Activated B cell treated with CpG ODN at 0.5 μM for 24 hours (primary cell): ENCODE data around the gene PHACTR3. TPM values are rescaled to one million over a fixed set of nuclear protein-coding genes. Genes with fewer than 3 reads are reported as not detected.

Experiments used
- ATAC-seq: fragments of 200-7000 bp; cut with Tn5 transposase; one replicate; pipeline ENCODE4 v1.10.0; 2021; ENCODE audit warnings: low read depth, mild to moderate bottlenecking, moderate library complexity
- CTCF ChIA-PET: fragments of 350-600 bp; sonication (Branson Sonifier 250); formaldehyde crosslinking; loops from one replicate; lab custom pipeline; 2021; ENCODE audit warnings: antibody characterized with exemption; lab: Charles Lee
- POLR2A ChIA-PET: fragments of 350-600 bp; sonication (Branson Sonifier 250); formaldehyde crosslinking; loops from one replicate; lab custom pipeline; 2021; ENCODE audit warnings: antibody characterized with exemption; lab: Charles Lee
- DNase-seq: peaks from one replicate; pipeline ENCODE4 v3.0.0; 2022
- H3K27ac Mint-ChIP-seq: one replicate; pipeline ENCODE4 v1.8.0; 2020; ENCODE audit warnings: mixed read lengths
- H3K27me3 Mint-ChIP-seq: one replicate; pipeline ENCODE4 v1.8.0; 2021; ENCODE audit warnings: mixed read lengths
- H3K36me3 Mint-ChIP-seq: one replicate; pipeline ENCODE4 v1.8.0; 2021; ENCODE audit warnings: low read depth, mixed read lengths
- H3K4me1 Mint-ChIP-seq: one replicate; pipeline ENCODE4 v1.8.0; 2021; ENCODE audit warnings: mixed read lengths
- H3K4me3 Mint-ChIP-seq: one replicate; pipeline ENCODE4 v1.8.0; 2020; ENCODE audit warnings: mild to moderate bottlenecking, mixed read lengths
- H3K9me3 Mint-ChIP-seq: one replicate; pipeline ENCODE4 v1.8.0; 2020; ENCODE audit warnings: mixed read lengths
- CTCF ChIP-seq: fragments of 200-600 bp; IDR thresholded peaks from one replicate; pipeline ENCODE4 v1.8.0; 2022; ENCODE audit warnings: antibody characterized with exemption, mild to moderate bottlenecking
- intact Hi-C: fragments of 100-400 bp; cut with micrococcal nuclease; formaldehyde crosslinking; loops from one replicate; pipeline ENCODE4 v1.15.1; 2024
- total RNA-seq: library from RNA; stranded (reverse); gene quantifications from 2 replicates; pipeline ENCODE4 v1.2.3, GENCODE V29; 2022

Gene PHACTR3
- total RNA-seq, 1 donor from 2014 or later, result not detected

DNA sequence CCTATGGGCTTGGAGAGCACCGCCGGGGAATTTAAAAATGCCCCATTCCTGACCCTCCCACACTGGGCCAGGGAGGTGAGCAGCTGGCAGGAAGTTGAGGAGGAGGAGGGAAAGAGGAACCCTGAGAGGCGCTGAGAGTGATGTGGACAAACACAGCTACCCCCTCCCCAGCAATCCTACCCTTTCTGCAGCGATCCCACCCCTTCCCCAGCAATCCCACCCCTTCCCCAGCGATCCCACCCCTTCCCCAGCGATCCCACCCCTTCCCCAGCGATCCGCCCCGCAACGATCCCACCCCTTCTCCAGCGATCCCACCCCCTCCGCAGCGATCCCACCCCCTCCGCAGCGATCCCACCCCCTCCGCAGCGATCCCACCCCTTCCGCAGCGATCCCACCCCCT lies 217.4 kb downstream of the PHACTR3 start:
- H3K36me3 Mint-ChIP-seq, result no peaks in the 10 kb centered on the region
- ChIA-PET POLR2A (no interaction called here), CTCF (no interaction called here)
- no peaks in the 10 kb centered on the region for H3K27me3 Mint-ChIP-seq
- no peak for ATAC-seq
- no peak overlapping the region for H3K27ac Mint-ChIP-seq
- no peaks in the 10 kb centered on the region for H3K9me3 Mint-ChIP-seq
- no peak for DNase-seq
- H3K4me1 Mint-ChIP-seq, result no peaks in the 10 kb centered on the region
- no peak for TF ChIP-seq CTCF
- intact Hi-C loops, result no loop called here
- H3K4me3 Mint-ChIP-seq, result no peak overlapping the region

- ChIA-PET CTCF (no interaction called here), POLR2A (no interaction called here)
- ATAC-seq (no peak), DNase-seq (no peak)
- no peaks in the 10 kb centered on the region for H3K36me3 Mint-ChIP-seq
- H3K9me3 Mint-ChIP-seq, result no peaks in the 10 kb centered on the region
- H3K4me3 Mint-ChIP-seq, result no peak overlapping the region
- no peaks in the 10 kb centered on the region for H3K4me1 Mint-ChIP-seq
- TF ChIP-seq CTCF, result no peak
- no peak overlapping the region for H3K27ac Mint-ChIP-seq
- intact Hi-C loops, result no loop called here
- H3K27me3 Mint-ChIP-seq, result no peaks in the 10 kb centered on the region
These were observed 218.1 kb downstream of the PHACTR3 start for GRCh38 chr20:59822291-59823029.

- no peak overlapping the region for H3K27ac Mint-ChIP-seq
- ATAC-seq, result no peak
- no peaks in the 10 kb centered on the region for H3K36me3 Mint-ChIP-seq
- no peaks in the 10 kb centered on the region for H3K4me1 Mint-ChIP-seq
- ChIA-PET POLR2A (no interaction called here), CTCF (no interaction called here)
- TF ChIP-seq CTCF, result no peak
- intact Hi-C loops, result no loop called here
- H3K4me3 Mint-ChIP-seq, result no peak overlapping the region
- H3K9me3 Mint-ChIP-seq, result no peaks in the 10 kb centered on the region
- DNase-seq, result no peak
- no peaks in the 10 kb centered on the region for H3K27me3 Mint-ChIP-seq
These were observed 218.7 kb downstream of the PHACTR3 start for GRCh38 chr20:59823030-59823423.

GRCh38 chr20:59823491-59824259 lies 219.3 kb downstream of the PHACTR3 start:
- no peak for DNase-seq
- Mint-ChIP-seq H3K9me3 (no peaks in the 10 kb centered on the region), H3K4me1 (no peaks in the 10 kb centered on the region), H3K36me3 (no peaks in the 10 kb centered on the region), H3K27ac (no peak overlapping the region), H3K4me3 (no peak overlapping the region), H3K27me3 (peaks cover 1% of the 10 kb centered on the region)
- TF ChIP-seq CTCF, result no peak
- ChIA-PET CTCF (no interaction called here), POLR2A (no interaction called here)
- intact Hi-C loops, result no loop called here
- ATAC-seq, result no peak

DNA sequence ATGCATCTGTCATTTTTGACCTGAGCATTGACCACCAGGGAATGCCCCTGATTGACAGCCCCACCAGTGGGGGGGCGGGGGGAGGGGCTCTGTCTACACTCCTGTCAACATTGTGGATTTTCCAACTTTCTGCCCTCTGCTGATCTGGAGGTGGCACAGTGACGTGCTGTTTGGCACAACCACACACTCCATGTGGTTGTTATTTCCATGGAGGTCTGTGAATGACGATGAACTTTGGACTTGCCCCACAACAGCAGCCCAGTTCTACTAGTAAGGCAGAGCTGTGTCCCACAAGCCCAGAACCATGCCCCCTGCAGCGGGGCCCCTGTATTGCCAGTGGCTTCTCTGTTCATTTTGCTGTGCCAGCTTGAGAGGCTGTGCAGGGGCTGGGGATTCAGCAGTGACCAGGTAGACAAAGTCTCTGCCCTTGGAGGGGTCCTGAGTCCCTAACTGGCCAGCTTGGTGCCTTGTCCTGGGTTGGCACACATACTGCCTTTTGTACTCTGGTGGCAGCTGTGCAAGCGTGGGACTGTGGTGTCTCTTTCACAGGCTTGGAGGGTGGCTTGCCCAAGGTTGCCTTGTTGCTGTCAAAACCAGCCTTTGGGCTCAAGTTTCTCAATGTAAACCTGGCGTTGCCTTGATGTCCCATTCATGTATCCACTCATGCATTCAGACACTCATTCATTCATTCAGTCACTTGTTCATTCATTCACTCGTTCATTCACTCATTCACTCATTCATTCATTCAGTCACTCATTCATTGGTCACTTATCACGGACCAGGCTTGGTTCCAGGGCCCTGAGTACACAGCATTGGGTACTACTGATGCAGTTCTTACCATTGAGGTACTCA lies 220.6 kb downstream of the PHACTR3 start:
- ATAC-seq, result no peak
- POLR2A ChIA-PET, result no interaction called here
- intact Hi-C loops, result no loop called here

More for the DNA sequence above, 220.6 kb downstream of the PHACTR3 start:
- Mint-ChIP-seq H3K36me3 (no peaks in the 10 kb centered on the region), H3K27me3 (peaks cover 3% of the 10 kb centered on the region), H3K4me3 (no peak overlapping the region), H3K9me3 (no peaks in the 10 kb centered on the region), H3K27ac (no peak overlapping the region), H3K4me1 (no peaks in the 10 kb centered on the region)
- CTCF ChIA-PET, result no interaction called here
- DNase-seq, result no peak
- TF ChIP-seq CTCF, result no peak
